ENCODE results near the gene AP3D1.

Gene AP3D1

DNA sequence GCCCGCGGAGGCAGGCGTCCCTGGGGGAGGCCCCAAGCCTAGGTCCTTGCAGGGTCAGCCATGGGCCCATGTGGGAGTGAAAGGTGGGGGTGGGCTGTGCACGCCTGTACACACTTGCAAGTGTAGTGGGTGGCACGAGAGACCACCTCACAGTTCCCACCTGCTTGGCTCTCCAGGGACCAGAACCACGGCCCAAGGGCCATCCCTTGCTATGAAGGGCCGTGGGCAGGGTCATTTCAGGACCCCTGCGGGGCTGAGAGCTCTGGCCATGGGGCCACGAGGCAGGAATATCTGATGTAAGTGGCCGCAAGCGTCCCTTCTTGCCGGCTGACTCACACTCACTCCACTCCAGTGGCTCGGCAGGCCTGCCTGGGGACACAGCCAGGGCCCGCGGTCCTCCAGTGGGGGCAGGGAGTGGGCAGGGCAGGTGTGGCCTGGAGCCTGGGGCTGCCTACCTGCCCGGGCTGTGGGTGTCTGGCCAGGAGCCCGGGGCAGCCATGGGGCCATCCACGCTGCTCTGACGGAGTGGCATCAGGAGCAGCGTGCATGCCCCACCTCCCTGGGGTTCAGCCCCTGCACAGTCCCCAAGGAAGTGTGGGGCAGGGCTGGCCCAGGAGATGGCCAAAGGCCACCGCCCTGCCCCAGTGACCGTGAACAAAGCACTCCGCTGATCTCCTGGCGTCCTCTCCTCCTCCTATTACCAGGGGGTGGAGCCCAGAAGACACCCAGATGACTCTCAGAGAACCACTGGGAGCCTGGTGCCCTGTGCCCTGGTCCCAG is 91.8 kb downstream of the AP3D1 start:
- peaks cover 18% of the 10 kb centered on the region for H3K4me1 ChIP-seq
- no peaks in the 10 kb centered on the region for H3K36me3 ChIP-seq
- H3K4me3 ChIP-seq (ENCODE audit: low read depth, low read length), result no peak overlapping the region; the same call in 1 of the 2 replicates
- H3K9me3 ChIP-seq, result no peaks in the 10 kb centered on the region
- DNase-seq, result peak; percentile 53
- no peak for TF ChIP-seq CTCF (IDR thresholded peaks at IDR 0.05; ENCODE audit: low read depth, low read length)
- H3K27me3 ChIP-seq, result no peaks in the 10 kb centered on the region

DNA sequence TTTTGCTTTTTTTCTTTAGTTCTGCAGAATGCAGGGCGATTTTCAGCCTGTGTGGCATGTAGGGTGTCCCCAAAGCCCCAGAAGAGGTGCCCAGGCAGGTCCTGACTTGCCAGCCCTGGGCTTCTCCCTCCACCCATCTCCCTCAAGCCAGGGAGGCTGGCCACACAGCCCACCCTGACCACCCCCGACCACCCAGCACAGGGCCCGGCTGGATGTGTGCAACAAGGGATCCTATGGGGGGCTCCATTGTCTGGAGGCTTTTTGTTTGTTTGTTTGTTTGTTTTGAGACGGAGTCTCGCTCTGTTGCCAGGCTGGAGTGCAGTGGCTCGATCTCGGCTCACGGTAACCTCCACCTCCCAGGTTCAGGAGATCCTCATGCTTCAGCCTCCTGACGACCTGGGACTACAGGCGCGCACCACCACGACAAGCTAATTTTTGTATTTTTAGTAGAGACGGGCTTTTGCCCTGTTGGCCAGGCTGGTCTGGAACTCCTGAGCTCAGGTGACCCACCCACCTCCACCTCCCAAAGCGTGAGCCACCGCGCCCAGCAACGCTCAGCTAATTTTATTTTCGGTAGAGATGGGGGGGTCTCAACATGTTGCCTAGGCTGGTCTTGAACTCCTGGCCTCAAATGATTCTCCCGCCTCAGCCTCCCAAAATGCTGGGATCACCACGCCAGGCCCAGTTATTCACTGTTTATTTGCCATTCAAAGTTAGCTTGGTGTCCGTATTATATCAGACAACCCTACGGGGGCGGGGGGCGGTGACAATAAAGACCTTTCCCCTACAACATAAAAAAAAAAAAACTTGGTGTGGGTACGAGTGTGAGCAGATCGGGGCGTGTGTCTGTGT is 92.6 kb downstream of the AP3D1 start:
- TF ChIP-seq CTCF (IDR thresholded peaks at IDR 0.05; ENCODE audit: low read depth, low read length), result no peak
- Histone ChIP-seq H3K27me3 (no peaks in the 10 kb centered on the region), H3K9me3 (no peaks in the 10 kb centered on the region), H3K4me3 (ENCODE audit: low read depth, low read length) (no peak overlapping the region), H3K36me3 (no peaks in the 10 kb centered on the region), H3K4me1 (peaks cover 18% of the 10 kb centered on the region)
- no peak for DNase-seq

- Histone ChIP-seq H3K36me3 (no peaks in the 10 kb centered on the region), H3K4me3 (ENCODE audit: low read depth, low read length) (no peak overlapping the region), H3K9me3 (no peaks in the 10 kb centered on the region), H3K4me1 (peaks cover 18% of the 10 kb centered on the region), H3K27me3 (no peaks in the 10 kb centered on the region)
- no peak for TF ChIP-seq CTCF (IDR thresholded peaks at IDR 0.05; ENCODE audit: low read depth, low read length)
- no peak for DNase-seq
These were observed 93.6 kb downstream of the AP3D1 start for GRCh38 chr19:2057484-2058469.

GRCh38 chr19:2056837-2057192 is 94.6 kb downstream of the AP3D1 start:
- no peak overlapping the region for H3K4me3 ChIP-seq (ENCODE audit: low read depth, low read length)
- H3K27me3 ChIP-seq, result no peaks in the 10 kb centered on the region
- peaks cover 12% of the 10 kb centered on the region for H3K4me1 ChIP-seq
- no peaks in the 10 kb centered on the region for H3K36me3 ChIP-seq
- TF ChIP-seq CTCF (IDR thresholded peaks at IDR 0.05; ENCODE audit: low read depth, low read length), result no peak
- H3K9me3 ChIP-seq, result no peaks in the 10 kb centered on the region
- DNase-seq, result no peak

GRCh38 chr19:2055931-2056836 is 95.2 kb downstream of the AP3D1 start:
- H3K4me1 ChIP-seq, result peaks cover 12% of the 10 kb centered on the region
- no peaks in the 10 kb centered on the region for H3K9me3 ChIP-seq
- TF ChIP-seq CTCF (IDR thresholded peaks at IDR 0.05; ENCODE audit: low read depth, low read length), result no peak
- no peak for DNase-seq
- no peaks in the 10 kb centered on the region for H3K27me3 ChIP-seq
- no peaks in the 10 kb centered on the region for H3K36me3 ChIP-seq
- H3K4me3 ChIP-seq (ENCODE audit: low read depth, low read length), result no peak overlapping the region

All from BE2C (cell line).